Measurements from ENCODE around the gene GABRB1. TPM values are rescaled to one million over a fixed set of nuclear protein-coding genes. Genes with fewer than 3 reads are reported as not detected.

The GABRB1 gene
- total RNA-seq, 1 experiment from 2014 or later = not detected

DNA sequence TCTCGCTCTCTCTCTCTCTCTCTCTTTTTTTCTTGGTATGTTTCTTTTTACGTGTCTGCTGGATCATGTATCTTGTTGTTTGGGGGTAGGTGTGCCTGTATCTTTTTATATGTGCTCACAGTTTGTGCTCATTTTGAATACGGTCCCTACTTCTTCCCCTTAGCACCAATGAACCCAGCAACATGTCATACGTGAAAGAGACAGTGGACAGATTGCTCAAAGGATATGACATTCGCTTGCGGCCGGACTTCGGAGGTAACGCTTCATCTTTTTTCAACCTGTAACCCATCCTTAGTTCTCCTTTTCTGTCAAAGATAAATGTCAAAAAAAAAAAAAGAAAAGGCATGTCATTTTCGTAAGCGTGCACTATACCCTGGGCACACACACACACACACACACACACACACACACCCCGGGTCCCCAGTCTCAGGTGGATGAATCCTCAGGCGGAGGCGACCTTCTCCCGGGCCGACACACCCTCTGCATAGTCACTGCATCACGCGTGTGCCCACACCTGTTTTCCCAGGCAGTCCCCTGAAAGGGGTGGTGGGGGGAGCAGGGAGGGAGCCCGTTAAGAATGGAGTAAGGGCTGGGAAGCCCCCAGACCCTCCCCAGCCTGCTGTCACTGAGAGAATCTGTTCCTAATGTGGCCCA lies 511 bp downstream of the GABRB1 start:
- POLR2A ChIA-PET = no interaction called here
- BruUV-seq (replicated peaks) = no TSS peak
- H3K9ac ChIP-seq (ENCODE audit: low read length) = no peak overlapping the region
- H3K79me2 ChIP-seq (ENCODE audit: insufficient read depth, low read length) = no peaks in the 10 kb centered on the region
- no peak for DNase-seq (ENCODE audit: low read depth, low spot score)
- H3K36me3 ChIP-seq (ENCODE audit: control insufficient read depth in 1 of 2, insufficient read depth in 2 of 2, low read length in 2 of 2) = no peaks in the 10 kb centered on the region
- no peak overlapping the region for H3K4me3 ChIP-seq (replicated peaks in 1 of 2; ENCODE audit: low read depth in 1 of 2, low read length in 2 of 2)
- intact Hi-C loops (cut with micrococcal nuclease) = no loop called here
- no peak overlapping the region for H3K4me2 ChIP-seq (ENCODE audit: low read length)
- peaks cover 0 to 4% of the 10 kb centered on the region in 2 experiments; a peak in 1 of 4 replicates for H3K9me3 ChIP-seq (ENCODE audit: control insufficient read depth in 1 of 2, insufficient read depth in 1 of 2, low read depth in 1 of 2, low read length in 2 of 2)
- TF ChIP-seq ELF1 (IDR thresholded peaks at IDR 0.05; ENCODE audit: borderline replicate concordance, low read depth) (no peak), YY1 (IDR thresholded peaks at IDR 0.05; ENCODE audit: extremely low read depth, insufficient replicate concordance, low read depth, low read length) (no peak), POLR2AphosphoS5 (IDR thresholded peaks at IDR 0.05; ENCODE audit: low read depth, low read length) (no peak), FOSL1 (IDR thresholded peaks at IDR 0.05; ENCODE audit: low read depth) (no peak), SP1 (IDR thresholded peaks at IDR 0.05; ENCODE audit: low read depth) (no peak), ZNF274 (IDR thresholded peaks at IDR 0.05; ENCODE audit: low read depth, low read length) (no peak), TCF7L2 (IDR thresholded peaks at IDR 0.05; ENCODE audit: borderline replicate concordance, extremely low read depth, insufficient read depth, insufficient read length) (no peak), EZH2 (IDR thresholded peaks at IDR 0.05) (no peak), CEBPB (IDR thresholded peaks at IDR 0.05; ENCODE audit: low read depth) (no peak), JUND (IDR thresholded peaks at IDR 0.05) (no peak), POLR2A (IDR thresholded peaks at IDR 0.05; ENCODE audit: borderline replicate concordance, extremely low read depth, insufficient read depth, insufficient read length) (no peak), EZH2phosphoT487 (IDR thresholded peaks at IDR 0.05; ENCODE audit: borderline replicate concordance) (no peak), RAD21 (IDR thresholded peaks at IDR 0.05; ENCODE audit: low read depth) (no peak), EGR1 (IDR thresholded peaks at IDR 0.05; ENCODE audit: low read depth) (no peak), SIN3A (IDR thresholded peaks at IDR 0.05; ENCODE audit: low read depth) (no peak)
- TF ChIP-seq, protein P1, sequence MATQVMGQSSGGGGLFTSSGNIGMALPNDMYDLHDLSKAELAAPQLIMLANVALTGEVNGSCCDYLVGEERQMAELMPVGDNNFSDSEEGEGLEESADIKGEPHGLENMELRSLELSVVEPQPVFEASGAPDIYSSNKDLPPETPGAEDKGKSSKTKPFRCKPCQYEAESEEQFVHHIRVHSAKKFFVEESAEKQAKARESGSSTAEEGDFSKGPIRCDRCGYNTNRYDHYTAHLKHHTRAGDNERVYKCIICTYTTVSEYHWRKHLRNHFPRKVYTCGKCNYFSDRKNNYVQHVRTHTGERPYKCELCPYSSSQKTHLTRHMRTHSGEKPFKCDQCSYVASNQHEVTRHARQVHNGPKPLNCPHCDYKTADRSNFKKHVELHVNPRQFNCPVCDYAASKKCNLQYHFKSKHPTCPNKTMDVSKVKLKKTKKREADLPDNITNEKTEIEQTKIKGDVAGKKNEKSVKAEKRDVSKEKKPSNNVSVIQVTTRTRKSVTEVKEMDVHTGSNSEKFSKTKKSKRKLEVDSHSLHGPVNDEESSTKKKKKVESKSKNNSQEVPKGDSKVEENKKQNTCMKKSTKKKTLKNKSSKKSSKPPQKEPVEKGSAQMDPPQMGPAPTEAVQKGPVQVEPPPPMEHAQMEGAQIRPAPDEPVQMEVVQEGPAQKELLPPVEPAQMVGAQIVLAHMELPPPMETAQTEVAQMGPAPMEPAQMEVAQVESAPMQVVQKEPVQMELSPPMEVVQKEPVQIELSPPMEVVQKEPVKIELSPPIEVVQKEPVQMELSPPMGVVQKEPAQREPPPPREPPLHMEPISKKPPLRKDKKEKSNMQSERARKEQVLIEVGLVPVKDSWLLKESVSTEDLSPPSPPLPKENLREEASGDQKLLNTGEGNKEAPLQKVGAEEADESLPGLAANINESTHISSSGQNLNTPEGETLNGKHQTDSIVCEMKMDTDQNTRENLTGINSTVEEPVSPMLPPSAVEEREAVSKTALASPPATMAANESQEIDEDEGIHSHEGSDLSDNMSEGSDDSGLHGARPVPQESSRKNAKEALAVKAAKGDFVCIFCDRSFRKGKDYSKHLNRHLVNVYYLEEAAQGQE (IDR thresholded peaks at IDR 0.05; ENCODE audit: low read depth) = no peak
- TF ChIP-seq, protein P2, sequence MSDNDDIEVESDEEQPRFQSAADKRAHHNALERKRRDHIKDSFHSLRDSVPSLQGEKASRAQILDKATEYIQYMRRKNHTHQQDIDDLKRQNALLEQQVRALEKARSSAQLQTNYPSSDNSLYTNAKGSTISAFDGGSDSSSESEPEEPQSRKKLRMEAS (IDR thresholded peaks at IDR 0.05) = no peak
- TF ChIP-seq, protein P3, sequence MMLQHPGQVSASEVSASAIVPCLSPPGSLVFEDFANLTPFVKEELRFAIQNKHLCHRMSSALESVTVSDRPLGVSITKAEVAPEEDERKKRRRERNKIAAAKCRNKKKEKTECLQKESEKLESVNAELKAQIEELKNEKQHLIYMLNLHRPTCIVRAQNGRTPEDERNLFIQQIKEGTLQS (IDR thresholded peaks at IDR 0.05) = no peak
- CTCF ChIA-PET = no interaction called here
- no peaks in the 10 kb centered on the region for H3K9me2 ChIP-seq (ENCODE audit: insufficient read depth)
- no peaks in the 10 kb centered on the region for H3K27me3 ChIP-seq (ENCODE audit: insufficient read depth, low read length)
- no peaks in the 10 kb centered on the region for H4K20me1 ChIP-seq (ENCODE audit: insufficient read depth)
- RAD21 ChIA-PET (ENCODE audit: low non-redundant PET in 1 of 2, low total read pairs in 2 of 2, uncharacterized antibody in 2 of 2, unreplicated experiment in 2 of 2) = no interaction called here
- no peak overlapping the region for H2AFZ ChIP-seq (ENCODE audit: low read depth, low read length, poor library complexity, severe bottlenecking)
- no peaks in the 10 kb centered on the region for H3K4me1 ChIP-seq (ENCODE audit: control insufficient read depth in 1 of 2, insufficient read depth in 2 of 2, low read length in 2 of 2)
- no peak for ATAC-seq
- no peak overlapping the region for H3K27ac ChIP-seq (ENCODE audit: low read depth, low read length)

Measured in HCT116 (cell line).